GM23248 (cell line): Measurements from ENCODE around the gene CUTC. TPM values are rescaled to one million over a fixed set of nuclear protein-coding genes. Genes with fewer than 3 reads are reported as not detected.

Source experiments
- DNase-seq: peaks from one replicate; pipeline ENCODE4 v3.0.0-alpha.2; 2015
- H2AFZ ChIP-seq: fragments of 200-600 bp; sonication (generic); 2 replicates; pipeline ENCODE4 v1.6.1; 2016; ENCODE audit warnings: antibody characterized with exemption
- H3F3A ChIP-seq: fragments of 200-600 bp; sonication (generic); 2 replicates; pipeline ENCODE4 v1.6.1; 2016; ENCODE audit warnings: mild to moderate bottlenecking, antibody characterized with exemption, mixed run types; ENCODE audit not compliant: insufficient read depth
- H3K27ac ChIP-seq: fragments of 200-600 bp; sonication (generic); 2 replicates; pipeline ENCODE4 v1.5.1; 2016; ENCODE audit warnings: mild to moderate bottlenecking
- H3K27me3 ChIP-seq: fragments of 200-600 bp; sonication (generic); replicated peaks from 2 replicates; pipeline ENCODE4 v1.6.1; 2016; ENCODE audit warnings: mild to moderate bottlenecking; ENCODE audit not compliant: insufficient read depth
- H3K36me3 ChIP-seq: fragments of 200-600 bp; sonication (generic); 2 replicates; pipeline ENCODE4 v1.6.1; 2016; ENCODE audit warnings: low read depth, mild to moderate bottlenecking
- H3K4me1 ChIP-seq: fragments of 200-600 bp; sonication (generic); 2 replicates; pipeline ENCODE4 v1.6.1; 2016; ENCODE audit warnings: mild to moderate bottlenecking; ENCODE audit not compliant: insufficient read depth
- H3K4me2 ChIP-seq: fragments of 200-600 bp; sonication (generic); one replicate; pipeline ENCODE4 v1.6.1; 2016; ENCODE audit warnings: mild to moderate bottlenecking; ENCODE audit not compliant: unreplicated experiment
- H3K4me3 ChIP-seq: fragments of 200-600 bp; sonication (generic); 2 replicates; pipeline ENCODE4 v1.5.1; 2016; ENCODE audit warnings: mild to moderate bottlenecking
- H3K79me2 ChIP-seq: fragments of 200-600 bp; sonication (generic); 2 replicates; pipeline ENCODE4 v1.6.1; 2016; ENCODE audit warnings: mild to moderate bottlenecking; ENCODE audit not compliant: insufficient read depth
- H3K9ac ChIP-seq: fragments of 200-600 bp; sonication (generic); 2 replicates; pipeline ENCODE4 v1.6.1; 2016; ENCODE audit warnings: mild to moderate bottlenecking
- H3K9me2 ChIP-seq: fragments of 200-600 bp; sonication (generic); 2 replicates; pipeline ENCODE4 v1.6.1; 2016; ENCODE audit warnings: mixed run types, mild to moderate bottlenecking, moderate library complexity; ENCODE audit not compliant: insufficient read depth
- H3K9me3 ChIP-seq: fragments of 200-600 bp; sonication (generic); one replicate; pipeline ENCODE4 v1.6.1; 2017; ENCODE audit warnings: low read depth
- H4K20me1 ChIP-seq: fragments of 200-600 bp; sonication (generic); 2 replicates; pipeline ENCODE4 v1.6.0; 2016; ENCODE audit not compliant: insufficient read depth
- EZH2 ChIP-seq: fragments of 200-600 bp; sonication (generic); IDR thresholded peaks from 2 replicates; pipeline ENCODE4 v1.6.1; 2018; ENCODE audit warnings: antibody characterized with exemption, mild to moderate bottlenecking; ENCODE audit not compliant: insufficient read depth, poor library complexity, severe bottlenecking
- EZH2phosphoT487 ChIP-seq: fragments of 200-600 bp; sonication (generic); IDR thresholded peaks from 2 replicates; pipeline ENCODE4 v1.6.1; 2018; ENCODE audit warnings: antibody characterized with exemption, moderate library complexity, mild to moderate bottlenecking, low read depth; ENCODE audit not compliant: insufficient read depth
- WGBS, 2 experiments: methylation state at CpG; one replicate each; pipeline ENCODE4 v1.1.6; 2015 to 2017; ENCODE audit warnings: low lambda C conversion rate in 2 of 2, low coverage in 1 of 2; ENCODE audit errors: missing lambda C conversion rate in 2 of 2; 5-methylcytosine and 5-hydroxymethylcytosine counted together
- in situ Hi-C: fragments of 300-500 bp; cut with MboI; formaldehyde crosslinking; loops from 2 replicates; pipeline ENCODE4 v1.15.0; 2020
- polyA plus RNA-seq: library from polyadenylated mRNA; unstranded; fragments of >200 nt; fragmentation: Nextera tagmentation; extraction: Ambion mirVana; gene quantifications from 2 replicates; pipeline ENCODE4 v1.2.1, GENCODE V29; 2016
- total RNA-seq: library from RNA; depleted of rRNA; stranded (reverse); fragments of >200 nt; shearing (Covaris generic); gene quantifications from 2 replicates; pipeline ENCODE4 v1.2.3, GENCODE V29; 2014; rRNA removed

Gene CUTC
- total and polyA plus RNA-seq, 2 experiments from 2014 or later, result 20.9 to 25.7 TPM

GRCh38 chr10:99798031-99798430, 66.0 kb downstream of the CUTC start:
- H3K9me2 ChIP-seq, result no peaks in the 10 kb centered on the region
- H3K79me2 ChIP-seq, result no peaks in the 10 kb centered on the region
- no peak overlapping the region for H3K4me3 ChIP-seq
- no peak for DNase-seq
- TF ChIP-seq EZH2phosphoT487, result no peak
- TF ChIP-seq EZH2, result no peak
- H2AFZ ChIP-seq, result no peak overlapping the region
- in situ Hi-C loops, result no loop called here
- no peaks in the 10 kb centered on the region for H4K20me1 ChIP-seq
- WGBS, 2 experiments, result 79 to 91% methylated on average over 4 of the region's 4 CpGs
- no peaks in the 10 kb centered on the region for H3K27me3 ChIP-seq
- H3K4me2 ChIP-seq, result no peak overlapping the region
- H3K27ac ChIP-seq, result no peak overlapping the region
- H3K9ac ChIP-seq, result no peak overlapping the region
- no peaks in the 10 kb centered on the region for H3K4me1 ChIP-seq
- H3F3A ChIP-seq, result no peaks in the 10 kb centered on the region
- H3K36me3 ChIP-seq, result no peaks in the 10 kb centered on the region
- H3K9me3 ChIP-seq, result no peaks in the 10 kb centered on the region

DNA sequence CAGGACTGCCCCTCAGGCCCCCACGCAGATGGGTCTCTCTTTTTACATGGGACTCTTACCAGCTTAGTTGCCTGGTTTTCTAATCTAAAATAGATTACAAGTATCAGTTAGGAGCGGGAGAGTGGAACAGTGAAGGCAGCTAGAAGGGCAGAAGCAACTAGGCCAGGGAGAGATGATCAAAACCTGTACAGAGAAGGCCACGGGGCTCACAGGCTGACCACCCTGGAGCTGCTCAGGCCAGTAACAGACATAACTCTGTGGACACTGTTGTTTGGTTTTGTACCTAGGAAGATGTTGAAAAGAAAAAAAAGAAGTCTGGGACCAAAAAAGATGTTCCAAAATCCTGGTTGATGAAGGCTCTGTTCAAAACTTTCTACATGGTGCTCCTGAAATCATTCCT, 66.9 kb downstream of the CUTC start:
- H3K9me2 ChIP-seq, result no peaks in the 10 kb centered on the region
- no peak overlapping the region for H3K4me2 ChIP-seq
- no peak overlapping the region for H3K27ac ChIP-seq
- TF ChIP-seq EZH2 (no peak), EZH2phosphoT487 (no peak)
- H3K4me1 ChIP-seq, result no peaks in the 10 kb centered on the region
- H3K9ac ChIP-seq, result no peak overlapping the region
- no peaks in the 10 kb centered on the region for H3K27me3 ChIP-seq
- no peak overlapping the region for H2AFZ ChIP-seq
- H3K4me3 ChIP-seq, result no peak overlapping the region
- no peaks in the 10 kb centered on the region for H3K36me3 ChIP-seq
- in situ Hi-C loops, result no loop called here
- DNase-seq, result no peak
- H4K20me1 ChIP-seq, result no peaks in the 10 kb centered on the region
- no peaks in the 10 kb centered on the region for H3F3A ChIP-seq
- WGBS, 2 experiments, result 63 to 70% methylated on average over 3 of the region's 3 CpGs
- H3K9me3 ChIP-seq, result no peaks in the 10 kb centered on the region
- no peaks in the 10 kb centered on the region for H3K79me2 ChIP-seq

DNA sequence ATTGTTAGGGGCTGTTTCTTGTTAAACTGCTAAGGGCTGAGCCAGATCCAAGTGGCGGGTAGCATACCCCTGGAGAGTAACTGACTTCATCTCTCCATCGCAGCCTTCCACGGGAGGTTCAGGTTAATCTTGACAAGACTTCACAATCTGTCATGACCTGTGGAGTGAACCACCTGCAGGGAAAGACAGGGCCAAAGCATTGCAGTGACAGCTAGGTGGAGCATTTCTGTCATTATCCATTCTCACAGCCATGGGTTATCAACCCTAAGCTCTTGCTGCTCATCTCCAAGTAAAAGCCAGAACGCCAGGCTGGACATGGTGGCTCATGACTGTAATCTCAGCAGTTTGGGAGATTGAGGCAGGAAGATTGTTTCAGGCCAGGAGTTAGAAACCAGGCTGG, 67.6 kb downstream of the CUTC start:
- Histone ChIP-seq H3K79me2 (no peaks in the 10 kb centered on the region), H2AFZ (no peak overlapping the region), H4K20me1 (no peaks in the 10 kb centered on the region), H3K9me3 (no peaks in the 10 kb centered on the region), H3K36me3 (no peaks in the 10 kb centered on the region), H3F3A (no peaks in the 10 kb centered on the region), H3K4me3 (no peak overlapping the region), H3K4me2 (no peak overlapping the region), H3K27ac (no peak overlapping the region), H3K9me2 (no peaks in the 10 kb centered on the region), H3K27me3 (no peaks in the 10 kb centered on the region), H3K9ac (no peak overlapping the region), H3K4me1 (no peaks in the 10 kb centered on the region)
- in situ Hi-C loops, result no loop called here
- WGBS, 2 experiments, result 93% methylated on average over 4 of the region's 4 CpGs
- DNase-seq, result no peak
- TF ChIP-seq EZH2phosphoT487 (no peak), EZH2 (no peak)

DNA sequence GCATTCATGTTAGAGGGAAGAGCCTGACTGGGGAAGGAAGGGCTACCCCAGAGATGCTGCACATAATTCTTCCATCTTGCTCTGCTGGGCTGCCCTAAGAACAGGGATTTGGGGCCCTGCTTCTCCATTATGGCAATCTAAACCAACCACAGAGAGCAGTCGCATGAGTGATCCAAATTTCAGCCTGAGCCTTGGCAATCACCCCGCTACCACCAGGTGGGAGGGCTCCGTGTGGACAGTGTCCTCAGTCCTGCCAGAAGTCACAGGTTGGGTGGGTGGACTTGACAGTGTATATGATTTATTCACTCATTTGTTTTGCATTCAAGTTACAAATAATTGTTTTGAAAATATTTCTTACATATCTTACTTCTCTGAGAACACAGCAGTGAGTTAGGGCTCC, 72.4 kb downstream of the CUTC start:
- Histone ChIP-seq H3K4me2 (no peak overlapping the region), H2AFZ (no peak overlapping the region), H3K4me3 (no peak overlapping the region), H3K9me2 (no peaks in the 10 kb centered on the region), H3K36me3 (no peaks in the 10 kb centered on the region), H3F3A (no peaks in the 10 kb centered on the region), H3K4me1 (no peaks in the 10 kb centered on the region), H3K27me3 (no peaks in the 10 kb centered on the region), H3K27ac (no peak overlapping the region), H3K79me2 (no peaks in the 10 kb centered on the region), H4K20me1 (no peaks in the 10 kb centered on the region), H3K9me3 (no peaks in the 10 kb centered on the region), H3K9ac (no peak overlapping the region)
- 69 to 81% methylated on average over 3 of the region's 3 CpGs for WGBS, 2 experiments
- TF ChIP-seq EZH2 (no peak), EZH2phosphoT487 (no peak)
- no peak for DNase-seq
- in situ Hi-C loops, result no loop called here

- 86 to 95% methylated on average over 5 of the region's 5 CpGs for WGBS, 2 experiments
- TF ChIP-seq EZH2 (no peak), EZH2phosphoT487 (no peak)
Measured at GRCh38 chr10:99805190-99805589, 73.2 kb downstream of the CUTC start.

More at GRCh38 chr10:99805190-99805589, 73.2 kb downstream of the CUTC start:
- Histone ChIP-seq H3K4me1 (no peaks in the 10 kb centered on the region), H3K27me3 (no peaks in the 10 kb centered on the region), H3K9me3 (no peaks in the 10 kb centered on the region), H3K27ac (no peak overlapping the region), H3K36me3 (no peaks in the 10 kb centered on the region), H3K4me2 (no peak overlapping the region), H3K79me2 (no peaks in the 10 kb centered on the region), H2AFZ (no peak overlapping the region), H3F3A (no peaks in the 10 kb centered on the region), H3K9me2 (no peaks in the 10 kb centered on the region), H4K20me1 (no peaks in the 10 kb centered on the region), H3K9ac (no peak overlapping the region), H3K4me3 (no peak overlapping the region)
- DNase-seq, result no peak
- in situ Hi-C loops, result no loop called here

Other genes with a start within 250 kb of the CUTC start
- gene NKX2-3, start 199.3 kb upstream of the CUTC start, total RNA-seq, result not detected in 2 replicates
- gene NKX2-3, start 199.3 kb upstream of the CUTC start, polyA plus RNA-seq, result not detected in 2 replicates
- gene SLC25A28, start 111.8 kb upstream of the CUTC start, total RNA-seq, result 22.8 and 37.6 TPM in 2 replicates
- gene SLC25A28, start 111.8 kb upstream of the CUTC start, polyA plus RNA-seq, result 12.6 and 13.1 TPM in 2 replicates
- gene ENTPD7, start 72.7 kb upstream of the CUTC start, total RNA-seq, result 21.6 and 26.8 TPM in 2 replicates
- 7.5 and 8.3 TPM in 2 replicates for gene ENTPD7, start 72.7 kb upstream of the CUTC start, polyA plus RNA-seq
- 20.3 and 21.4 TPM in 2 replicates for gene COX15, start 107 bp upstream of the CUTC start, total RNA-seq
- 17.1 and 18.3 TPM in 2 replicates for gene COX15, start 107 bp upstream of the CUTC start, polyA plus RNA-seq
- gene ABCC2, start 50.4 kb downstream of the CUTC start, total RNA-seq, result under 0.01 and 0.86 TPM in 2 replicates
- gene ABCC2, start 50.4 kb downstream of the CUTC start, polyA plus RNA-seq, result 0.19 and 0.20 TPM in 2 replicates